AG04450 (cell line): ENCODE measurements around the gene SLC25A52. TPM values are rescaled to one million over a fixed set of nuclear protein-coding genes. Genes with fewer than 3 reads are reported as not detected.
A peak's percentile ranks its signal among the peaks of the same experiment; 100 is the strongest.

Source experiments
- CTCF ChIA-PET: fragments of 300-600, 350-600 bp; formaldehyde crosslinking; extraction: SDS; loops from one replicate; lab custom pipeline; 2022; ENCODE audit warnings: antibody characterized with exemption, inconsistent platforms; lab: Charles Lee
- POLR2A ChIA-PET: fragments of 350-600 bp; formaldehyde crosslinking; extraction: SDS; loops from one replicate; lab custom pipeline; 2021; ENCODE audit warnings: antibody characterized with exemption, inconsistent platforms; lab: Yijun Ruan, JAX
- DNase-seq: peaks from one replicate; pipeline ENCODE4 v3.0.0-alpha.2; 2011; ENCODE audit warnings: low read depth, low spot score
- H3K27ac ChIP-seq: one replicate; pipeline ENCODE4 v1.5.1; 2012; ENCODE audit warnings: low read depth, low read length, control low read depth
- H3K27me3 ChIP-seq: one replicate; pipeline ENCODE4 v1.6.0; 2012; ENCODE audit warnings: low read length; ENCODE audit not compliant: control insufficient read depth, insufficient read depth
- H3K4me3 ChIP-seq: 2 replicates; pipeline ENCODE4 v1.5.1; 2011; ENCODE audit warnings: mild to moderate bottlenecking, low read depth, low read length, control low read depth
- H3K9me3 ChIP-seq: 2 replicates; pipeline ENCODE4 v1.5.1; 2012; ENCODE audit warnings: low read length; ENCODE audit not compliant: control insufficient read depth, insufficient read depth
- CTCF ChIP-seq: IDR thresholded peaks from 2 replicates; pipeline ENCODE4 v1.5.1; 2011; ENCODE audit warnings: low read depth, low read length, control low read depth, inconsistent platforms
- polyA plus RNA-seq: library from polyadenylated mRNA; depleted of rRNA; stranded (reverse); fragments of >200 nt; gene quantifications from 2 replicates; pipeline ENCODE4 v1.2.3, GENCODE V29; 2011

Gene SLC25A52
- polyA plus RNA-seq, 1 experiment = not detected

GRCh38 chr18:31741097-31741735 lies 19.5 kb downstream of the SLC25A52 start:
- Histone ChIP-seq H3K27ac (no peak overlapping the region), H3K27me3 (no peaks in the 10 kb centered on the region), H3K4me3 (no peak overlapping the region), H3K9me3 (no peaks in the 10 kb centered on the region)
- ChIA-PET CTCF (interaction anchor here (0.6 to 2.9 kb wide), 7 partner anchors 9 to 236 kb away, joined by 3 to 14 read pairs (median 4); no protein-coding TSS in a partner anchor), POLR2A (interaction anchor here (0.7 kb wide), 1 partner anchor 34 kb away, joined by 5 read pairs; no protein-coding TSS in a partner anchor)
- TF ChIP-seq CTCF = peak; percentile 82
- DNase-seq = peak; percentile 2

GRCh38 chr18:31740180-31740579 lies 20.5 kb downstream of the SLC25A52 start:
- Histone ChIP-seq H3K27ac (no peak overlapping the region), H3K9me3 (no peaks in the 10 kb centered on the region), H3K4me3 (no peak overlapping the region), H3K27me3 (no peaks in the 10 kb centered on the region)
- no peak for TF ChIP-seq CTCF
- DNase-seq = no peak
- ChIA-PET CTCF (no interaction called here), POLR2A (no interaction called here)

GRCh38 chr18:31739651-31740050 lies 21.0 kb downstream of the SLC25A52 start:
- ChIA-PET POLR2A (no interaction called here), CTCF (no interaction called here)
- Histone ChIP-seq H3K27me3 (no peaks in the 10 kb centered on the region), H3K27ac (no peak overlapping the region), H3K9me3 (no peaks in the 10 kb centered on the region), H3K4me3 (no peak overlapping the region)
- no peak for DNase-seq
- no peak for TF ChIP-seq CTCF

GRCh38 chr18:31738460-31739407 lies 21.9 kb downstream of the SLC25A52 start:
- Histone ChIP-seq H3K27me3 (no peaks in the 10 kb centered on the region), H3K9me3 (no peaks in the 10 kb centered on the region), H3K27ac (no peak overlapping the region), H3K4me3 (no peak overlapping the region)
- TF ChIP-seq CTCF = no peak
- POLR2A ChIA-PET = no interaction called here
- DNase-seq = no peak
- CTCF ChIA-PET = interaction anchor here (0.8 to 1.8 kb wide), 4 partner anchors 9 to 238 kb away, joined by 3 to 10 read pairs (median 6); no protein-coding TSS in a partner anchor
